Suprapubic skin (tissue), 4 donors: Measurements from ENCODE around the gene TNXB. TPM values are rescaled to one million over a fixed set of nuclear protein-coding genes. Genes with fewer than 3 reads are reported as not detected.
"Not testable (repeated sequence)": the region's sequence is repeated elsewhere in the genome, so short reads cannot be mapped to it uniquely, and the experiment has no call there.

Experiments used
- DNase-seq, 2 donors: peaks; one replicate each; pipeline ENCODE4 v3.0.0-alpha.2; 2019; ENCODE audit warnings: low spot score in 2 of 2
- H3K27ac ChIP-seq: fragments of 200-600 bp; sonication (generic); one replicate; pipeline ENCODE4 v1.5.1; 2019
- H3K27me3 ChIP-seq: fragments of 200-600 bp; sonication (generic); one replicate; pipeline ENCODE4 v1.5.1; 2019
- H3K36me3 ChIP-seq: fragments of 200-600 bp; sonication (generic); one replicate; pipeline ENCODE4 v1.5.1; 2019
- H3K4me1 ChIP-seq: fragments of 200-600 bp; sonication (generic); one replicate; pipeline ENCODE4 v1.5.1; 2019
- H3K4me3 ChIP-seq: fragments of 200-600 bp; sonication (generic); one replicate; pipeline ENCODE4 v1.5.1; 2019; ENCODE audit warnings: mild to moderate bottlenecking
- H3K9me3 ChIP-seq: fragments of 200-600 bp; sonication (generic); one replicate; pipeline ENCODE4 v1.5.1; 2019
- WGBS: methylation state at CpG from one replicate; pipeline ENCODE4 v1.1.5; 2018; 5-methylcytosine and 5-hydroxymethylcytosine counted together
- total RNA-seq, 4 donors: library from RNA; depleted of rRNA; stranded (reverse); fragments of >200 nt; gene quantifications; one replicate each; pipeline ENCODE4 v1.1.0, GENCODE V29; 2016

Gene TNXB
- total RNA-seq, 4 donors from 2014 or later = 25.7 to 52.5 (median 40.2) TPM

- not testable (repeated sequence) for H3K4me1 ChIP-seq, H3K27me3 ChIP-seq, H3K27ac ChIP-seq, H3K9me3 ChIP-seq, H3K36me3 ChIP-seq, H3K4me3 ChIP-seq
- DNase-seq = peak; percentile 22 to 49
- WGBS = 88% methylated on average over 9 of the region's 12 CpGs
These were observed 102.1 kb downstream of the TNXB start for GRCh38 chr6:32007086-32007485.

- peak; percentile 14 to 49 for DNase-seq
These were observed 103.1 kb downstream of the TNXB start for GRCh38 chr6:32005991-32006529.

GRCh38 chr6:32005538-32005880 lies 103.6 kb downstream of the TNXB start:
- peak overlapping the region; percentile 8 for H3K27ac ChIP-seq
- not testable (repeated sequence) for H3K36me3 ChIP-seq, H3K27me3 ChIP-seq, H3K4me3 ChIP-seq, H3K9me3 ChIP-seq, H3K4me1 ChIP-seq
- 82% methylated on average over 7 of the region's 9 CpGs for WGBS
- peak; percentile 5 to 48 for DNase-seq

More at GRCh38 chr6:32005991-32006529, 103.1 kb downstream of the TNXB start:
- not testable (repeated sequence) for H3K36me3 ChIP-seq, H3K9me3 ChIP-seq, H3K27me3 ChIP-seq, H3K27ac ChIP-seq, H3K4me1 ChIP-seq, H3K4me3 ChIP-seq
- 87% methylated on average over 8 of the region's 8 CpGs for WGBS

GRCh38 chr6:32004864-32005537 lies 104.1 kb downstream of the TNXB start:
- H3K27ac ChIP-seq = peak overlapping the region; percentile 8
- DNase-seq = peak in 1 of 2 donors; percentile 7

GRCh38 chr6:32004393-32004792 lies 104.7 kb downstream of the TNXB start:
- not testable (repeated sequence) for H3K27me3 ChIP-seq, H3K36me3 ChIP-seq, H3K9me3 ChIP-seq, H3K27ac ChIP-seq, H3K4me3 ChIP-seq, H3K4me1 ChIP-seq
- 79% methylated on average over 3 of the region's 4 CpGs for WGBS
- DNase-seq = peak in 1 of 2 donors; percentile 34

More at GRCh38 chr6:32004864-32005537, 104.1 kb downstream of the TNXB start:
- not testable (repeated sequence) for H3K4me3 ChIP-seq, H3K36me3 ChIP-seq, H3K4me1 ChIP-seq, H3K9me3 ChIP-seq, H3K27me3 ChIP-seq
- WGBS = 70% methylated on average over 9 of the region's 13 CpGs

- DNase-seq, H3K4me3 ChIP-seq: not testable (repeated sequence)
- WGBS = no CpG with 5 or more reads among the region's 7 CpGs
These were observed 105.8 kb downstream of the TNXB start for GRCh38 chr6:32003301-32003700.

GRCh38 chr6:32002546-32003268 lies 106.4 kb downstream of the TNXB start:
- no CpG with 5 or more reads among the region's 15 CpGs for WGBS
- H3K4me3 ChIP-seq, H3K9me3 ChIP-seq, H3K27me3 ChIP-seq, DNase-seq, H3K4me1 ChIP-seq, H3K36me3 ChIP-seq, H3K27ac ChIP-seq: not testable (repeated sequence)

More at GRCh38 chr6:32003301-32003700, 105.8 kb downstream of the TNXB start:
- H3K9me3 ChIP-seq, H3K4me1 ChIP-seq, H3K27me3 ChIP-seq, H3K27ac ChIP-seq, H3K36me3 ChIP-seq: not testable (repeated sequence)

- H3K4me3 ChIP-seq, H3K27ac ChIP-seq, H3K9me3 ChIP-seq, H3K4me1 ChIP-seq, H3K27me3 ChIP-seq, H3K36me3 ChIP-seq: not testable (repeated sequence)
- 92% methylated on average over 5 of the region's 6 CpGs for WGBS
- peak in 1 of 2 donors; percentile 44 for DNase-seq
These were observed 112.8 kb downstream of the TNXB start for GRCh38 chr6:31996385-31996784.

- H3K9me3 ChIP-seq, H3K27me3 ChIP-seq, DNase-seq, H3K27ac ChIP-seq, H3K4me1 ChIP-seq, H3K4me3 ChIP-seq, H3K36me3 ChIP-seq: not testable (repeated sequence)
- WGBS = no CpG with 5 or more reads among the region's 14 CpGs
These were observed 114.7 kb downstream of the TNXB start for GRCh38 chr6:31994421-31994820.

Other genes with a start within 250 kb of the TNXB start
- 10 to 100 TPM; 22.2 to 42.7 (median 39.8) TPM for gene NEU1, start 246.5 kb downstream of the TNXB start, total RNA-seq
- gene SLC44A4, start 230.3 kb downstream of the TNXB start, total RNA-seq = 1 to 10 TPM; 1.4 to 7.4 (median 4.1) TPM
- gene EHMT2, start 211.6 kb downstream of the TNXB start, total RNA-seq = 10 to 100 TPM; 38.7 to 48.9 (median 42.9) TPM
- gene ZBTB12, start 207.3 kb downstream of the TNXB start, total RNA-seq = 1 to 10 TPM in 3 of 4 donors, under 1 TPM in 1; 0.49 to 2.6 (median 1.5) TPM
- 1 to 10 TPM; 2.6 to 6.4 (median 4.1) TPM for gene C2, start 181.6 kb downstream of the TNXB start, total RNA-seq
- 1 to 10 TPM; 3.7 to 6.8 (median 5.1) TPM for gene CFB, start 163.2 kb downstream of the TNXB start, total RNA-seq
- gene NELFE, start 150.4 kb downstream of the TNXB start, total RNA-seq = 10 to 100 TPM; 56.7 to 72.1 (median 65.8) TPM
- gene SKIC2, start 150.2 kb downstream of the TNXB start, total RNA-seq = 10 to 100 TPM; 31.3 to 60.4 (median 49.3) TPM
- 10 to 100 TPM; 13.1 to 25.3 (median 16.4) TPM for gene DXO, start 137.2 kb downstream of the TNXB start, total RNA-seq
- 10 to 100 TPM in 1 of 4 donors, 1 to 10 TPM in 3; 4.0 to 10.2 (median 5.3) TPM for gene C4A, start 127.3 kb downstream of the TNXB start, total RNA-seq
- 1 to 10 TPM; 1.3 to 9.4 (median 5.1) TPM for gene C4B, start 94.5 kb downstream of the TNXB start, total RNA-seq
- gene CYP21A2, start 70.9 kb downstream of the TNXB start, total RNA-seq = 1 to 10 TPM in 1 of 4 donors, under 1 TPM in 1, not detected in 2; 0.39 to 2.3 TPM
- gene ATF6B, start 18.9 kb upstream of the TNXB start, total RNA-seq = 100 to 1,000 TPM in 1 of 4 donors, 10 to 100 TPM in 3; 55.8 to 161 (median 74.0) TPM
- 10 to 100 TPM in 1 of 4 donors, 1 to 10 TPM in 3; 3.5 to 10.6 (median 5.6) TPM for gene FKBPL, start 20.9 kb upstream of the TNXB start, total RNA-seq
- 1 to 10 TPM in 1 of 4 donors, under 1 TPM in 3; 0.42 to 2.1 (median 0.45) TPM for gene PRRT1, start 42.6 kb upstream of the TNXB start, total RNA-seq
- 100 to 1,000 TPM in 1 of 4 donors, 10 to 100 TPM in 3; 42.8 to 183 (median 72.2) TPM for gene PPT2, start 44.8 kb upstream of the TNXB start, total RNA-seq
- gene EGFL8, start 55.3 kb upstream of the TNXB start, total RNA-seq = 10 to 100 TPM in 3 of 4 donors, 1 to 10 TPM in 1; 7.3 to 66.5 (median 15.4) TPM
- gene AGPAT1, start 66.7 kb upstream of the TNXB start, total RNA-seq = 10 to 100 TPM; 30.4 to 68.9 (median 42.6) TPM
- gene RNF5, start 69.1 kb upstream of the TNXB start, total RNA-seq = 10 to 100 TPM; 55.7 to 73.0 (median 63.4) TPM
- gene AGER, start 74.9 kb upstream of the TNXB start, total RNA-seq = 1 to 10 TPM in 3 of 4 donors, not detected in 1; 1.5 to 9.9 (median 4.8) TPM
- gene PBX2, start 80.9 kb upstream of the TNXB start, total RNA-seq = 10 to 100 TPM; 51.0 to 84.7 (median 63.8) TPM
- 1 to 10 TPM; 4.8 to 5.5 (median 5.1) TPM for gene GPSM3, start 83.3 kb upstream of the TNXB start, total RNA-seq
- 10 to 100 TPM in 2 of 4 donors, 1 to 10 TPM in 2; 5.3 to 22.0 (median 10.2) TPM for gene NOTCH4, start 114.7 kb upstream of the TNXB start, total RNA-seq